ENCODE measurements around the gene WDTC1.

WDTC1 gene

GRCh38 chr1:27301582-27302199 lies 67.3 kb downstream of the WDTC1 start:
- no peak for DNase-seq (ENCODE audit: low read depth)

GRCh38 chr1:27302612-27303011 lies 68.2 kb downstream of the WDTC1 start:
- no peak for DNase-seq (ENCODE audit: low read depth)

GRCh38 chr1:27303509-27303908 lies 69.1 kb downstream of the WDTC1 start:
- DNase-seq (ENCODE audit: low read depth), result no peak

- no peak for DNase-seq (ENCODE audit: low read depth)
Observed at GRCh38 chr1:27306071-27306470, 71.6 kb downstream of the WDTC1 start.

- no peak for DNase-seq (ENCODE audit: low read depth)
Observed at GRCh38 chr1:27306892-27307761, 72.7 kb downstream of the WDTC1 start.

- DNase-seq (ENCODE audit: low read depth), result no peak
Observed at GRCh38 chr1:27307874-27308598, 73.6 kb downstream of the WDTC1 start.

GRCh38 chr1:27314169-27314568 lies 79.7 kb downstream of the WDTC1 start:
- no peak for DNase-seq (ENCODE audit: low read depth)

- no peak for DNase-seq (ENCODE audit: low read depth)
Observed at GRCh38 chr1:27314737-27315136, 80.3 kb downstream of the WDTC1 start.

GRCh38 chr1:27316860-27317259 lies 82.4 kb downstream of the WDTC1 start:
- no peak for DNase-seq (ENCODE audit: low read depth)

GRCh38 chr1:27318136-27318535 lies 83.7 kb downstream of the WDTC1 start:
- DNase-seq (ENCODE audit: low read depth), result no peak

- no peak for DNase-seq (ENCODE audit: low read depth)
Observed at GRCh38 chr1:27318596-27318995, 84.2 kb downstream of the WDTC1 start.

- peak; percentile 96 for DNase-seq (ENCODE audit: low read depth)
Observed at GRCh38 chr1:27321813-27322568, 87.6 kb downstream of the WDTC1 start, which contains the start of gene TMEM222. TSS of gene TMEM222 (plus strand) at chr1:27322163. CDS start at chr1:27322198, 35 bp downstream.

- no peak for DNase-seq (ENCODE audit: low read depth)
Observed at GRCh38 chr1:27322569-27323240, 88.3 kb downstream of the WDTC1 start.

GRCh38 chr1:27325286-27325685 lies 90.9 kb downstream of the WDTC1 start:
- no peak for DNase-seq (ENCODE audit: low read depth)

GRCh38 chr1:27327964-27328363 lies 93.5 kb downstream of the WDTC1 start:
- no peak for DNase-seq (ENCODE audit: low read depth)

GRCh38 chr1:27330786-27331185 lies 96.4 kb downstream of the WDTC1 start:
- no peak for DNase-seq (ENCODE audit: low read depth)

GRCh38 chr1:27331426-27331825 lies 97.0 kb downstream of the WDTC1 start:
- no peak for DNase-seq (ENCODE audit: low read depth)

GRCh38 chr1:27331922-27332321 lies 97.5 kb downstream of the WDTC1 start:
- DNase-seq (ENCODE audit: low read depth), result no peak

GRCh38 chr1:27332536-27333281 lies 98.3 kb downstream of the WDTC1 start:
- no peak for DNase-seq (ENCODE audit: low read depth)

- no peak for DNase-seq (ENCODE audit: low read depth)
Observed at GRCh38 chr1:27333717-27334279, 99.4 kb downstream of the WDTC1 start.

All from stimulated activated CD4-positive, alpha-beta T cell treated with anti-CD3 and anti-CD28 coated beads, Interleukin-2, amount 100 ng/mL, for 4 hours (primary cell).